Measurements from ENCODE around the gene ATG16L2.
"Not testable (repeated sequence)": the region's sequence is repeated elsewhere in the genome, so short reads cannot be mapped to it uniquely, and the experiment has no call there.

The ATG16L2 gene

DNA sequence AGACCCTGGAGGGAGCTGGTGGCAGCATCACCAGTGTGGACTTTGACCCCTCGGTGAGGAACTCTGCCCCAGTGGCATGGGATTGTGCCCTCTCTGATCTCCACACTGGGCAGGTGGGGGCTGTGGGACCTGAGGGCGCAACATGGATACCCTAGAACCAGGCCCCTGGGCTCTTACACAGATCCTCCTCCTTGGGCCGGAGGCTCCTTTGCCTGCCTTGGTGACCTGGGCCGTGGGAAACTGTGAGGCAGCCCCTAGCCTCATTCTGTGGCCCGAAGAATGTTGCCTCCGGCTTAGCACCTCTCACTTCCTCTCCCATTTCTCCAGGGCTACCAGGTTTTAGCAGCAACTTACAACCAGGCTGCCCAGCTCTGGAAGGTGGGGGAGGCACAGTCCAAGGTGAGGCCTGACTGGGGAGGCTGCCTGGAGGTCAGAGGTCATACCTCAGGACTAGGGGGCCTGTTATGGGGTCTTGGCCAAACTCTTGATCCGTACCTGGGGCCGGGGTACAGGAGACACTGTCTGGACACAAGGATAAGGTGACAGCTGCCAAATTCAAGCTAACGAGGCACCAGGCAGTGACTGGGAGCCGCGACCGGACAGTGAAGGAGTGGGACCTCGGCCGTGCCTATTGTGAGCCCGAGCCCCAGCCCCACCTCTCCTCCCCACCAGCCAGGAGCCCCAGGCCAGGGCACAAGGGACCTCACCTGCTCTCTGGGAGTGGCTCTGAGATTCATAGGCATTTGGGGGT lies 12.2 kb downstream of the ATG16L2 start:
- DNase-seq: no peak

DNA sequence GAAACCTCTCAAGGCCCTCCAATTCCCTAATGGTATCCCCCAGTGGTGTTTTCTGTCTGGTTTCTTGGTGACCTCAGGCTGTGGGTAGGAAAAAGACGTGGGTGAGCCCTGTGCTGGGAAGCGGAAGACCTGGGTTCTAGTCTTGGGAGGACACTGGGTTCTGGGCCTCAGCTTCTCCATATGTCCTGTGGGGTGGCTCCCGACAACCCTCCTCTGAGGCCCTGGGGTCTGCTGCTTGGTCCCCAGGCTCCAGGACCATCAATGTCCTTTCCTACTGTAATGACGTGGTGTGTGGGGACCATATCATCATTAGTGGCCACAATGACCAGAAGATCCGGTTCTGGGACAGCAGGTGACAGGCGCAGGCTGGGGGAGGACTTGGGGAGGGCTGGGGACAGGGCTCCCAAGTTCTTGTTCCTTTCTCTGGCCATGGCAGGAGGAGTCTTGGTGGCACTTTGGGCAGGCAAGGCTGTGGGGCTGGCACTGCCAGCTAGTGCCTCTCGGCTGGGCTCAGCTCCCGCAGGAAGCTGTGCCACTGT lies 12.8 kb downstream of the ATG16L2 start:
- DNase-seq: no peak

DNA sequence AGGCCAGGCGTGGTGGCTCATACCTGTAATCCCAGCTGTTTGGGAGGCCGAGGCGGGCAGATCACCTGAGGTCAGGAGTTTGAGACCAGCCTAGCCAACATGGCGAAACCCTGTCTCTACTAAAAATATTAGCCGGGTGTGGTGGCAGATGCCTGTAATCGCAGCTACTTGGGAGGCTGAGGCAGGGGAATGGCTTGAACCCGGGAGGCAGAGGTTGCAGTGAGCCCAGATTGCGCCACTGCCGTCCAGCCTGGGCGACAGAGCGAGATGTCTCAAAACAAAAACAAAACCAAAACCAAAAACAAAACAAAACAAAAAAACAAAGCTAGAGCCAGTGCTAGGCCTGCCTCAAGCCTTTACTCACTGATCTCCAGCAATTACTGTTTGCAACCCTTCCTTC lies 13.4 kb downstream of the ATG16L2 start:
- DNase-seq: not testable (repeated sequence)

DNA sequence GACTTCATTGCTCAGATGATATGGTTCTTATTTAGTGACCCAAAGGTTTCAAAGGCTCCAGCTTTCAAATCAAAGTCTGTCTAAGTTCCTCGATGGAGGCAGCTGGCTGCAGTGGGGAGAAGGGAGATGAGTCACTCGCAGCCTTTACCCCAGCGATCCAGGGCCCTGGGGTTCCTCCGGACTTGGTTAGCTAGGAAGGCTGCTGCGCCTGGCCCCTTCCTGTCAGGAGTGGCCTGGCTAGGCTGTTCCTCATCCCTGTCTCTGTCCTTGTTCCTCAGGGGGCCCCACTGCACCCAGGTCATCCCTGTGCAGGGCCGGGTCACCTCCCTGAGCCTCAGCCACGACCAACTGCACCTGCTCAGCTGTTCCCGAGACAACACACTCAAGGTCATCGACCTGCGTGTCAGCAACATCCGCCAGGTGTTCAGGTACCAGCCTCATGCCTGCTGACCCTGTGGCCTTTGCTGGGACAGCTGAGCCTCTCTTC lies 13.9 kb downstream of the ATG16L2 start:
- no peak for DNase-seq

DNA sequence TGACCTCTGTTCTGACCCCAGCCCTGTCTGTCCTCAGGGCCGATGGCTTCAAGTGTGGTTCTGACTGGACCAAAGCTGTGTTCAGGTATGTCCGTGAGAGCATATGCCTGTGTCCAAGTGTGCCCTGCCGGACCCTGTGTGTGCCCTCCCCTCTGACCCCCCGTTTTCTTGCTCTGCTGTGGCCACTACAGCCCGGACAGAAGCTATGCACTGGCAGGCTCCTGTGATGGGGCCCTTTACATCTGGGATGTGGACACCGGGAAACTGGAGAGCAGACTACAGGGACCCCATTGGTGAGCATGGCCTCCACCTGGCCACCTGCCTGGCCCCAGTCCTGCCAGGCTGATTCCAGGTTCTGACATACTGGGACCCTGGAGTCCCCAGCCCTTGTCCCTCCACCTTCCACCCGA lies 14.5 kb downstream of the ATG16L2 start:
- no peak for DNase-seq

DNA sequence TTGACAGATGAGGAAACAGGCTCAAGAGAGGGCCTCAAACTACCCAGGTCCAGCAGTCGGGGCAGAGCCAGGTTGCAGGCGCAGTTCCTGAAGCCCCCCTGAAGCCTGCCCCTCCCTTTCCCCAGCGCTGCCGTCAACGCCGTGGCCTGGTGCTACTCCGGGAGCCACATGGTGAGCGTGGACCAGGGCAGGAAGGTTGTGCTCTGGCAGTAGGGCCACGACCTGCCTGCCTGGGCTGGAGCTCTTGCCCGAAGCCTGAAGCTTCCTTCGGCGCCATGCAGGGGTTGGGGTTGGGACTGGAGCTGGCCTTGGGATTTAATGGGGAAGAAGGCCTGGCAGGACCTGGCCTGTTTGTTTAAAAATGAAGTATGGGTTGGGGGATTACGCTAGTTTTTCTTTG lies 15.0 kb downstream of the ATG16L2 start:
- DNase-seq: no peak

GRCh38 chr11:72829884-72830533 lies 15.8 kb downstream of the ATG16L2 start:
- DNase-seq: no peak

DNA sequence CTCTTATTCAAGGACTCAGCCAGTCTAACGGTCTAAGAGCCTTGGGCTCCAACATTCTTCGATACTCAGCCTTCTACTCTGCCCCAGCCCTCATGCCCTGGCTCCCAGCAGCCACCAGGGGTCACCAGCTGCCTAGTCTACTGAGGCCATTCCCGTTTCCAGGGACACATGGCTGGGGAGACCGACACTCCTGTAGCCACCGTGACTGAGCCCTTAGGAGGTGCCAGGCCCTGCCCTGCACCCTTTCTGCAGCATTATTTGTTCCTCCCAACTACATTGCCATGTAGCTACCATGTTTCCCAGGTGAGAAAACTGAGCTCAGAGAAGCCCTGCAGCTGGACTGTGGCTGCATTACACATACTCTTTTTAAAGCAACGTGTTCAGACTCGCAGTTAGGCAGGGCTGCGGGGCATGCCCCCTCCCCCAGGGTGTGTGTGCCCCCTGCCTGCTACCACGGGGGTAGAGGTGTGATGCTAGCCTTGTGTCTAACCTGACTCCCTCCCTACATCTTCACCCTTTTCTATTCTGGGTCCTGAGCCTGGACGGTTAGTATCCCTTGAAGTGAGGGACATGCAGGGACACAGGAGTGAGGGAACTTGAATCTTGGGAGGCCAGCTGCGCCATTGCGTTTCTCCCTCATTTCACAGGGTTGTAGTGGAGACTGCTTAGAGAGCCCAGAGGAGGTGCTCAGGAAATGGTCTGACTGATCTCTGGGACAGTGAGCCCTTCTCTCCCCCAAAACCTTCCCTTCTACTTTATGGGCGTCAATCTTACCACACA lies 17.5 kb downstream of the ATG16L2 start:
- DNase-seq: peak; percentile 78 to 81

GRCh38 chr11:72832301-72833082 lies 18.3 kb downstream of the ATG16L2 start:
- no peak for DNase-seq

- no peak for DNase-seq
These were observed 19.0 kb downstream of the ATG16L2 start for GRCh38 chr11:72833083-72833733.

DNA sequence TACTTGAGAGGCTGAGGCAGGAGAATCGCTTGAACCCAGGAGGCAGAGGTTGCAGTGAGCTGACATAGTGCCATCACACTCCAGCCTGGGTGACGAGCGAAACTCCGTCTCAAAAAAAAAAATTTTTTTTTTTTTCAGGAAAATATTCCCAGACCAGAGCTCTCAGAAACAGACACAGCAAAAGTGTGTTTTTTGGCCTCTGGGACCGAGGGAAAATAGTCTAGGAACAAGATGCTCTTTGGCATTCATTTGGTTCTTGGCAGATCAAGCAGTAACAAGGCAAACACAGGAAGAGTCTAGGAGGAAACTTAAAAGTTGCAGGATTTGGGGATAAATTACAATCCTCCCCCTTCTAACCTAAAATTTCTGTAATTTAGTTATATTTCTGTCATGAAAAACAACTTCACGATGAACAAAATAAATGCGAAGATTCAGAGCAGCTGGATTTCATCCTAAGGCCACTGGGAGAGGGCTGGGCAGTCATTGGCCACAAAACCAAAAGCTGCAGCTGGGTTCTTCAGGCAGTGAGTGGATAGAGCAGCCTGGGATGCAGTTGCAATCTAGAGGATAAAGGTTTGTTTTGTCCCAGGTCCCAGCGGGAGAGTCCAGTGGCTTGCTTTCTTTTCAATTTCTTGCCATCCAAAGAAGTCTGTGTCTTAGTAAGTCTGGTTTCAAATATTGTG lies 19.7 kb downstream of the ATG16L2 start:
- no peak for DNase-seq

GRCh38 chr11:72834905-72835304 lies 20.7 kb downstream of the ATG16L2 start:
- DNase-seq: no peak

GRCh38 chr11:72836111-72836510 lies 21.9 kb downstream of the ATG16L2 start:
- DNase-seq: no peak

GRCh38 chr11:72838691-72839305 lies 24.6 kb downstream of the ATG16L2 start:
- no peak for DNase-seq

DNA sequence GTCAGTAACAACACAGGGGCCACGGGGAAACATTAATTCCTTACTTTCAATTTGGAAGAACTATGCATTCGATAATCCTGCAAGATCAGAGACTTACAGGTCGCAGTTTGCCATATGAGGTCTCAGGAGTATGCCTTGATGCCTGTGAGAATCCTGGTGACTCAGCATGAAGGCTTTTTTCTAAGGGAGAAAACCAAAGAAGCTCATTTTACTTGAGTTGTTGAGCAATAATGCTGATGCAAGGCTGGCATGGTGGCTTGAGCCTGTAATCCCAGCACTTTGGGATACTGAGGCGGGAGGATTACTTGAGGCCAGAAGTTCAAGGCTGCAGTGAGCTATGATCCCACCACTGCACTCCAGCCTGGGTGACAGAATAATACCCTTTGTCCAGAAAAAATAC lies 26.6 kb downstream of the ATG16L2 start:
- DNase-seq: no peak

- DNase-seq: no peak
These were observed 27.2 kb downstream of the ATG16L2 start for GRCh38 chr11:72841397-72841796.

GRCh38 chr11:72842126-72842525 lies 27.9 kb downstream of the ATG16L2 start:
- DNase-seq: no peak

DNA sequence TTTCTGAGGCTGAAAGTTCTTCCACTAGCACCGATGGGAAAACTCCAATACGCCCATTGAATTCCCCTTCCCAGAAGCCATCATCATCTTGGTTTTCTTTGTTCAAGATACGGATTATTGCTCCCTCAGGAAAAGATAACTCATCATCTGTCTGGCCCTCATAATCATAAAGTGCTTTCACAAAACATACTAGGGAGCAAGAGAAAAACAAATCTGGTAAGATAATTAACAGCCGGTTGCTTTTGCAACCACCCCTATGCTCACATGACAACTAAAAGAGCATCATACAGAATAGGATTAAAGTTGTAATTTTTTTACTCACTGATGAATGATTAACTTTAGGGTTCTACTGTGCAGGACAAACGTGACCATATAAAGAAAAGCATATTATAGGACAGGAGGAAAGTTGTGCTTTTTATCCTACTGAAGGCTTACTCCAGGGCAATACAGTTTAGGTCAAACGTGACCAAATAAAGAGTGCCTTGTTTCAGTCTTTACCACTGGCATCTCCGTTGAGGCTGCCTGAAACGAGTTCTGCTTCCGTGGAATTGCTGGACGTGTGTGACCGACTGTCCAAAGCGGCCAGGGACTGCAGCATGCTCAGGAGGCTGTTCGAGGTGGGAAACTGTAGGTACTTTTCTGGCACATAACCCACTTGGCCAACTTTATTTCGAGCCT lies 28.6 kb downstream of the ATG16L2 start:
- no peak for DNase-seq

GRCh38 chr11:72844356-72844755 lies 30.1 kb downstream of the ATG16L2 start:
- DNase-seq: no peak

DNA sequence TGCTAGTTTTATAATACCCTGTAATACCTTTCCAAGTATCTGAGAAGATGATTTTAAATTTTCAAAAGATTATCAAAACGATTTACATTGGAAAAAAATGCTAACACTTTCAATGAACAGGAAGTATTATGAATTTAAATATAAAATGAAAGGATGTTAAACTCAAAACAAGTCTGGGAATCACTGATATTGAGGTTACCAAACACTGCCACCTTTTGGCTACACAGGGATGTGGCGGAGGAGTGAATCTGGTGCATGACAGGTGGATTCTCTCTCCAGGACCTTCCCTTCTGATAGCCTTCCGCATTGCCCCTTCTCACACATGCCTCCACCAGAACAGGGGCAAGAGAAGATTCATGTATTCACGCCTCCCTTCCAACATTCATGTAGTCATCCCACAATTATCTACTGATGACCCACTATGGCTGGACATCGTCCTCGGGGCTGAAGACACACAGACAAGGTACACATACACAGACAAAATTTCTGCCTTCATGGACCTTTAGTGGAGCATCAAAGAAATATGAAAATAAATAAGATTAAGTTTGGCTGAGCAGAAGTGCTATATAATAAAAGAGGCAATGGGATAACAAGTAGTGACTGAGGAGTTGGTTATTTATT lies 34.7 kb downstream of the ATG16L2 start:
- DNase-seq: peak; percentile 33 to 41

Data from NCI-H2081 (cell line).